ENCODE results near the gene PPM1H.

PPM1H gene

DNA sequence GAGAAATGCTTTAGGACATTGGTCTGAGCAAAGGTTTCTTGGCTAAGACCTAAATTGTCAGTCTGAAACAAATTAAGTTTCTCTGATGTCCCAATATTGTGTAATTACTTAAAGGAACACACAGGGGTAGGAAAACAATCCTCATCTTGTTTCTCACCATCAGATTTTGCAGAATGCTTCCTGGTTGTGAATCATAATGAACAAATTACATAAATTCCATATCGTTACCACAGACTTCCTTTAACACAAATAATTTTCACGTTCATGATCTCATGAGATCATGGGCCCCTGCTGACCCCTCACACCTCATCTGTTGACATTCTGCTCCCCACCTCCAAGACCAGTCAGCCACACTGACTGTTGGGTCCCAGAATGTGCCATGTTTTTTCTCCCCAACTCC lies 274.2 kb downstream of the PPM1H start:
- peak; percentile 66 for DNase-seq (ENCODE audit: extremely low read depth, low read depth)
- TF ChIP-seq, protein P1, sequence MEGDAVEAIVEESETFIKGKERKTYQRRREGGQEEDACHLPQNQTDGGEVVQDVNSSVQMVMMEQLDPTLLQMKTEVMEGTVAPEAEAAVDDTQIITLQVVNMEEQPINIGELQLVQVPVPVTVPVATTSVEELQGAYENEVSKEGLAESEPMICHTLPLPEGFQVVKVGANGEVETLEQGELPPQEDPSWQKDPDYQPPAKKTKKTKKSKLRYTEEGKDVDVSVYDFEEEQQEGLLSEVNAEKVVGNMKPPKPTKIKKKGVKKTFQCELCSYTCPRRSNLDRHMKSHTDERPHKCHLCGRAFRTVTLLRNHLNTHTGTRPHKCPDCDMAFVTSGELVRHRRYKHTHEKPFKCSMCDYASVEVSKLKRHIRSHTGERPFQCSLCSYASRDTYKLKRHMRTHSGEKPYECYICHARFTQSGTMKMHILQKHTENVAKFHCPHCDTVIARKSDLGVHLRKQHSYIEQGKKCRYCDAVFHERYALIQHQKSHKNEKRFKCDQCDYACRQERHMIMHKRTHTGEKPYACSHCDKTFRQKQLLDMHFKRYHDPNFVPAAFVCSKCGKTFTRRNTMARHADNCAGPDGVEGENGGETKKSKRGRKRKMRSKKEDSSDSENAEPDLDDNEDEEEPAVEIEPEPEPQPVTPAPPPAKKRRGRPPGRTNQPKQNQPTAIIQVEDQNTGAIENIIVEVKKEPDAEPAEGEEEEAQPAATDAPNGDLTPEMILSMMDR (IDR thresholded peaks at IDR 0.05; ENCODE audit: low read depth, low read length): no peak

DNA sequence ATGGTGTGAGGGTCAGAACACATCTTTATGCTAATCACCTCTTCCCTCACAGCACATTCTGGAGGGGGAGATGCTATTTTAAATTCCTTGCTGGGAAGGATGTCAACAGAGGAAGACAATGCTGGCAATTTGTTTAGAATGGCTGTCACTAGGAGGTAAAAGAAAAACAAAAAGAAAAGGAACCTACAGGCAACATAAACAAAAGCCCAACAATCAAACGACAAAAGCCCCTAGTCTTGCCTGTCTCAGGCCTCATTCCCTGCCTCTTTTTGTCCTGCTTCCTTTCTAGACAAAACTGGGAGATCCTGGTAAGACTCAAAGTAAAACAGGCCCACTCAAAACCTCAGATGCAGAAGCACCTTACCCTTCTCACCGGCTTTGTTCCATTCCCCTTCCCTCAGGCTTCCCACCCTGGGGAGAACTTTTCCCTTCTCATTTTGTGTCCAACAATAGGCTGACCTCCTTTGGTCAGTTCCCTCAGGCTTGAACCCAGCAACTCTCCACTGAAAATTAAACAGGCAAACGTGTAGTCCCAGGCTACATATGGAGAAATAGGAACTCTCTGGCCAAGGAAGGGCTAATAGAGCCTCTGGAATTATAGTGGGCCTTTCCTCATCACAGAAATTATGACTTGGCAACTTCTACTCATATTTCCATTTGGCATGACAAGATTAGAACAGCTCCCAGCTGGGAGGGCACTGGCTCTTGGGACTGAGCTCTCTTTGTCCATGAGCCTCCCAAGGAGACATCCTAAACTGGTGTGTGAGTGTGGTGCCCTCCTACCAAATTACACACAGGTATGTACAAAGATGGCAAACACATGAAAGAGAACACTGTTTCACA lies 275.3 kb downstream of the PPM1H start:
- DNase-seq (ENCODE audit: extremely low read depth, low read depth): no peak
- TF ChIP-seq, protein P1 (IDR thresholded peaks at IDR 0.05; ENCODE audit: low read depth, low read length): no peak

DNA sequence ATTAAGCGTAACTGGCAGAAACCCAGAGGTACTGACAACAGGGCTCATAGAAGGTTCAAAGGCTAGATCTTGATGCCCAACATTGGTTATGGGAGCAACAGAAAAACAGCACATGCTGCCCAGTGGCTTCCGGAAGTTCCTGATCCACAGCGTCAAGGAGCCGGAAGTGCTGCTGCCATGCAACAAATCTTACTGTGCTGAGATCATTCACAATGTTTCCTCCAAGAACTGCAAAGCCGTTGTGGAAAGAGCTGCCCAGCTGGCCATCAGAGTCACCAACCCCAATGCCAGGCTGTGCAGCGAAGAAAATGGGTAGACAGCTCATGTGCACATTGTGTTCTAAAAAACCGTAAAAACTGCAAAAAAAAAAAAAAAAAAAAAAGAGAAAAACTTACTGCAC lies 276.0 kb downstream of the PPM1H start:
- TF ChIP-seq, protein P1 (IDR thresholded peaks at IDR 0.05; ENCODE audit: low read depth, low read length): no peak
- DNase-seq (ENCODE audit: extremely low read depth, low read depth): no peak

DNA sequence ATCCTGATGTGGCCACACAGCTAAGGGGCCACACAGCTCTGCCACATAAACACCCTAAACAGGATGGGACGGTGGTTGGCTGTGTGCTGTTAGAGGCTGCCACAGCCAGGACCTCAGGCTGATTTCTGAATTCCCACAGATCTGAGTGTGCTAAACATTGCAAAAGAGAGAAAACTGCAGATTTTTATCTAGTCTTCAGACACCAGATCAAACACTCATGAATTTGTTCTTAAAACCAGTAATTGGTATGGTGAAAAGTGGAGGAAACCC lies 277.7 kb downstream of the PPM1H start:
- DNase-seq (ENCODE audit: extremely low read depth, low read depth): no peak
- TF ChIP-seq, protein P1 (IDR thresholded peaks at IDR 0.05; ENCODE audit: low read depth, low read length): no peak

DNA sequence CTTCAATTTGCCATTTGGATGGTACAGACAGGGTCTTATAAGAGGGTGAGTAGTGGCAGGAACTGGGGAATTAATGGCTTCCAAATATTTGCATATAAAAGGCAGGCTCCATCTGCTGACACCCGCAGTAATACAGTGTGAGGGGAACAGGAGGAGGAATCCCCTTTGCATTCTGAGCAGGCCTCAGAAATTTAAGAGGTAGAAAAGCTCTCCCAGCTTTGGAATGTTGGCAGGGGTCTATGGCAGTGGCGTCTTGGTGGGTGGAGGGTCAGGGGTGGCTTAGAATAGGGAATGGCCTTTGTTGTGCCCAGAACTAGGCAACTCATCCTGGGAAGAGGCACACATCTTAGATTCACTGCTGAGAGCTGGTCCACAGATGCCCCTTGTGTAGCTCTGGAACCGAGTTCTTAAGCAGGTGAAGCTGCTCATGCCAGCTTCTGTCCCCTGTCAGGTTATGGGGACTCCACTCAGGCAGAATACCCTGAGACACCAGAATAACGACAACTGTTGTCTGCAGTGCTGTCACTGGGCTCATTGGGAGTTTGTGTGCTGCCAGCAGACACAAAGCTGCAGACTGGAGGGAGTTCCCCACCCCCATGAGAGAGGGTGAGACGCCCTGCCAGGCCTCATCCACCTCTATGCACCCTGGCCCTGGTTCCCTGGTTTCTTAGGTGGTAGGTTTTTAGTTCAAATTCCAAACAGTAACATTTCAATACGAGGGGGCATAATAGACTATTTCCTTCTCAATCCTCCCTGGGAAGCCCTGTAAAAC lies 278.2 kb downstream of the PPM1H start:
- TF ChIP-seq, protein P1 (IDR thresholded peaks at IDR 0.05; ENCODE audit: low read depth, low read length): no peak
- DNase-seq (ENCODE audit: extremely low read depth, low read depth): no peak

DNA sequence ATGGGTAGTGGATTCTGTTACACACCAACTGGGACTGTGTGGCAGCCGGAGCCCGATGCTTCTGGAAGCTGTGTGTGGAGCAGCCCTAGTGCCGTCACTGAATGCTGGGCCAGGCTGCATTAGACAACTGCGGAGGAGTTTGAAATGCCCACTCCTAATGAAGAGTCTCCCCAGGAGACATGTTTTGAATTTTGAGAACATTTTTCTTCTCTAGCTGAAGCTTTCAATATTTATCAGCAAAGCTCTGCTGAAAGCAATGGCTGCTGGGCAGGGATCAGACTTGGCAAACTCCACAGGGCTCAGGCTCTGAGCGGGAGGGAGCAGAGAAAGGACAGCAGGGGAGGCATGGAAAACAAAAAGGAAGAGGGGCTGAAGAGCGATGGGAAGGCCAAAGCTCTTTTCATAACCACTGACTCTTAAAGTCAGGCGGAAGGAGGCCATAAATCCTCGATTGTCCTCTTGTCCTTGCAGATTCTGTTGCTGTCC lies 279.2 kb downstream of the PPM1H start:
- DNase-seq (ENCODE audit: extremely low read depth, low read depth): no peak
- TF ChIP-seq, protein P1 (IDR thresholded peaks at IDR 0.05; ENCODE audit: low read depth, low read length): no peak

Measured in AG09319 (cell line).